ENCODE results near the gene GPR78. TPM values are rescaled to one million over a fixed set of nuclear protein-coding genes. Genes with fewer than 3 reads are reported as not detected.

GPR78 gene
- total RNA-seq, 1 donor from 2014 or later, result 3.2 TPM

DNA sequence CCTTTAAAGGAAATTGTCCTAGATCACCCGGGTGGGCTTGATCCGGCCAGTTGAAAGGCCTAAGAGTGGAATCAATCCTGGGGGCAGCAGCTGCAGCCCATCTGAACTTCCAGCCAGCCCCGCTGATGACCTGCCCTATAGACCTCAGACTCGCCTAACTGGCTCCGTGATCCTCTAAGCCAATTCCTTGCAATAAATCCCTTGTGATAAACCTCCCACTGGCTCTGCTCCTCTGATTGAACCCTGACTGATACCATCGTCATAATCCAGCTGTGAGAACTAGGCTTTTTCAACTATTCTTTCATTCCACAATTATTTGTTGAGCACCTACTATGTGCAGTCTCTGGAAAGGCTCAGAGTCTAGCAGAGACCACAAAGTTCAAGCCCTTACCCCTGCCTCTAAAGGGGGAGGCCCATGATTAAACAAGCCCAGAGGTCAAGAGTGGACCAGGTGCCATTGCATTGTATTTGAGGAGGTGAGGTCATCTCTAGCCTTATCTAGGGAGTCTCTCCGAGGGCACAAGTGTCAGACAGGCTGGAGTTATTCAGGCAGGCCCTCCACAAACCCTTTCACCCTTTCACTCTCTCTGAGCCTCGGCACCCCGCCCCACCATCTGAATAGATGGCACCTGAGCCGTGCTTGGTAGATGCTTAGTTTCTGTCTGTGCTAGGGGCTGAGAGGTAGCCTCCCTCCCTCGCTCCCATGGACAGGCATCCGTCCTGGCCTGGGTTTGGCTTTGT, 20.5 kb upstream of the GPR78 start:
- no peaks in the 10 kb centered on the region for H3K9me3 Mint-ChIP-seq
- no peaks in the 10 kb centered on the region for H3K27me3 Mint-ChIP-seq (ENCODE audit: low read depth)
- DNase-seq (ENCODE audit: low spot score in 2 of 2, unreplicated experiment in 2 of 2), result no peak
- H3K27ac Mint-ChIP-seq, result no peak overlapping the region
- H3K36me3 Mint-ChIP-seq, result no peaks in the 10 kb centered on the region
- no peak overlapping the region for H3K4me3 Mint-ChIP-seq
- no peak for TF ChIP-seq CTCF (IDR thresholded peaks at IDR 0.05; ENCODE audit: unreplicated experiment)
- H3K4me1 Mint-ChIP-seq, result peaks cover 32% of the 10 kb centered on the region

GRCh38 chr4:8560265-8561047, 19.7 kb upstream of the GPR78 start:
- TF ChIP-seq CTCF (IDR thresholded peaks at IDR 0.05; ENCODE audit: unreplicated experiment), result no peak
- Mint-ChIP-seq H3K27me3 (ENCODE audit: low read depth) (no peaks in the 10 kb centered on the region), H3K9me3 (no peaks in the 10 kb centered on the region), H3K4me3 (no peak overlapping the region), H3K36me3 (no peaks in the 10 kb centered on the region), H3K27ac (no peak overlapping the region), H3K4me1 (peaks cover 32% of the 10 kb centered on the region)
- DNase-seq (ENCODE audit: low spot score in 2 of 2, unreplicated experiment in 2 of 2), result no peak

DNA sequence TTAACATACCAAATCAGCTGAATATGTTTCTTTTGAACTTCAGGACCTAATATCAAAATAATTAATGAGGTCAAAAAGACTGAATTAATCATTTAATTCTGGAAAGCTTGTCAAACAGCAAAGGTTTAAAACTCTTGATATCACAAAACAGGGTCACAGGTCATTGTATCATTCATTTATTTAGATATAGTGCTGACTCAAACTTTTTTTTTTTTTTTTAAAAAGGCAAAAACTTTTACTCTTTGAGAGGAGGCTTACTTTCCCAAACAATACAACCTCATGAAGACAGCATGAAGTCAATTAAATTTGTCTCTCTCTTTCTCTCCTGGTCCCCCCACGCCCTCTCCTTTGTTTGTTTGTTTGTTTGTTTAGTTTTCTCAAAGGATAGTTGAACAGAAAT, 15.6 kb upstream of the GPR78 start:
- Mint-ChIP-seq H3K36me3 (no peaks in the 10 kb centered on the region), H3K27me3 (ENCODE audit: low read depth) (no peaks in the 10 kb centered on the region), H3K4me1 (peaks cover 44% of the 10 kb centered on the region), H3K4me3 (no peak overlapping the region), H3K9me3 (no peaks in the 10 kb centered on the region), H3K27ac (no peak overlapping the region)
- TF ChIP-seq CTCF (IDR thresholded peaks at IDR 0.05; ENCODE audit: unreplicated experiment), result no peak
- no peak for DNase-seq (ENCODE audit: low spot score in 2 of 2, unreplicated experiment in 2 of 2)

GRCh38 chr4:8568068-8568668, 12.0 kb upstream of the GPR78 start:
- DNase-seq (ENCODE audit: low spot score in 2 of 2, unreplicated experiment in 2 of 2), result no peak
- H3K27ac Mint-ChIP-seq, result peak overlapping the region; percentile 92

DNA sequence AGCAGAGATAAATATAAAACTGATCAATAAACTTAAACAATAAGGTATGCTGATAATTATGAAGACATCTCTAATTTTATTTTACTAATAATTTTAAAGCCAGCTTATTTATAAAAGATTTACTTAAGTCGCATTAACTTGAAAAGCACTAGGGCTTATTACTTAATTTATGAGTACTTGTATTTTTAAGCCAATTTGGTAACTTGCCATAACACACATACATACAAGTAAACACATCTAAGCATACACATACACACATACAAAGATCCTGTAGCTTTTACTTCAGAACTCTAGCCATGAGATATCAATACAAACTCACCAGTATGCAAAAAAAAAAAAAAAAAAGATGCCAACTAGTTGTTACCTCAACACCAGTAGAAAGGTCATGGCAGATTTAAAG, 10.0 kb upstream of the GPR78 start:
- Mint-ChIP-seq H3K9me3 (no peaks in the 10 kb centered on the region), H3K4me1 (peaks cover 25% of the 10 kb centered on the region), H3K27ac (no peak overlapping the region), H3K27me3 (ENCODE audit: low read depth) (no peaks in the 10 kb centered on the region), H3K36me3 (no peaks in the 10 kb centered on the region), H3K4me3 (no peak overlapping the region)
- no peak for TF ChIP-seq CTCF (IDR thresholded peaks at IDR 0.05; ENCODE audit: unreplicated experiment)
- DNase-seq (ENCODE audit: low spot score in 2 of 2, unreplicated experiment in 2 of 2), result no peak

More at GRCh38 chr4:8568068-8568668, 12.0 kb upstream of the GPR78 start:
- TF ChIP-seq CTCF (IDR thresholded peaks at IDR 0.05; ENCODE audit: unreplicated experiment), result no peak
- no peaks in the 10 kb centered on the region for H3K27me3 Mint-ChIP-seq (ENCODE audit: low read depth)
- H3K36me3 Mint-ChIP-seq, result no peaks in the 10 kb centered on the region
- H3K9me3 Mint-ChIP-seq, result no peaks in the 10 kb centered on the region
- peaks cover 25% of the 10 kb centered on the region for H3K4me1 Mint-ChIP-seq
- H3K4me3 Mint-ChIP-seq, result no peak overlapping the region
